DOHH2 (cell line): ENCODE results near the gene NME8.

Experiments used
- H3F3A ChIP-seq: fragments of 200-600 bp; sonication (generic), shearing (Covaris generic); 2 replicates; pipeline ENCODE4 v1.6.0; 2016; ENCODE audit warnings: antibody characterized with exemption, mild to moderate bottlenecking; ENCODE audit not compliant: control insufficient read depth, insufficient read depth
- H3K27ac ChIP-seq: fragments of 200-600 bp; sonication (generic); 2 replicates; pipeline ENCODE4 v1.5.1; 2014; ENCODE audit warnings: low read depth, mild to moderate bottlenecking, low read length, moderate library complexity
- H3K27me3 ChIP-seq: fragments of 200-600 bp; sonication (generic); 2 replicates; pipeline ENCODE4 v1.6.1; 2014; ENCODE audit warnings: mild to moderate bottlenecking, low read length, mixed read lengths; ENCODE audit not compliant: control insufficient read depth
- H3K36me3 ChIP-seq: fragments of 200-600 bp; sonication (generic); 2 replicates; pipeline ENCODE4 v1.6.1; 2014; ENCODE audit warnings: mild to moderate bottlenecking, low read length, moderate library complexity, mixed read lengths; ENCODE audit not compliant: control insufficient read depth
- H3K4me1 ChIP-seq: fragments of 200-600 bp; sonication (generic); 2 replicates; pipeline ENCODE4 v1.6.1; 2014; ENCODE audit warnings: mild to moderate bottlenecking, low read length, mixed read lengths; ENCODE audit not compliant: control insufficient read depth
- H3K4me2 ChIP-seq: fragments of 200-600 bp; sonication (generic); 2 replicates; pipeline ENCODE4 v1.6.0; 2014; ENCODE audit warnings: mild to moderate bottlenecking, low read length, moderate library complexity
- H3K4me3 ChIP-seq: fragments of 200-600 bp; sonication (generic); 2 replicates; pipeline ENCODE4 v1.5.1; 2014; ENCODE audit warnings: mild to moderate bottlenecking, low read length, mixed read lengths
- H3K79me2 ChIP-seq: fragments of 200-600 bp; sonication (generic); 2 replicates; pipeline ENCODE4 v1.6.1; 2014; ENCODE audit warnings: mild to moderate bottlenecking, low read length, mixed read lengths; ENCODE audit not compliant: control insufficient read depth
- H3K9me2 ChIP-seq: fragments of 200-600 bp; sonication (generic); replicated peaks from 2 replicates; pipeline ENCODE4 v1.6.1; 2014; ENCODE audit warnings: mild to moderate bottlenecking, low read length, mixed read lengths; ENCODE audit not compliant: control insufficient read depth
- H3K9me3 ChIP-seq: fragments of 200-600 bp; sonication (generic); 2 replicates; pipeline ENCODE4 v1.6.1; 2014; ENCODE audit warnings: antibody characterized with exemption, low read length, mixed read lengths; ENCODE audit not compliant: control insufficient read depth, insufficient read depth
- H4K20me1 ChIP-seq: fragments of 200-600 bp; sonication (generic); 2 replicates; pipeline ENCODE4 v1.6.0; 2014; ENCODE audit warnings: low read depth, mild to moderate bottlenecking, antibody characterized with exemption, low read length, moderate library complexity; ENCODE audit not compliant: control insufficient read depth, insufficient read depth
- CTCF ChIP-seq: fragments of 200-600 bp; sonication (generic); IDR thresholded peaks from one replicate; pipeline ENCODE4 v1.5.1; 2014; ENCODE audit warnings: antibody characterized with exemption, mild to moderate bottlenecking, low read depth, low read length; ENCODE audit not compliant: poor library complexity, severe bottlenecking
- EZH2phosphoT487 ChIP-seq: fragments of 200-600 bp; sonication (generic); IDR thresholded peaks from 2 replicates; pipeline ENCODE4 v1.6.1; 2017; ENCODE audit warnings: borderline replicate concordance, mild to moderate bottlenecking, antibody characterized with exemption, low read length, moderate library complexity, mixed read lengths

The NME8 gene

GRCh38 chr7:37927773-37928444 lies 79.5 kb downstream of the NME8 start:
- Histone ChIP-seq H3F3A (no peaks in the 10 kb centered on the region), H3K27me3 (no peaks in the 10 kb centered on the region), H3K9me3 (no peaks in the 10 kb centered on the region), H3K9me2 (no peaks in the 10 kb centered on the region), H3K79me2 (no peaks in the 10 kb centered on the region), H3K4me3 (no peak overlapping the region), H3K4me1 (no peaks in the 10 kb centered on the region), H3K27ac (no peak overlapping the region), H4K20me1 (no peaks in the 10 kb centered on the region), H3K4me2 (no peak overlapping the region), H3K36me3 (no peaks in the 10 kb centered on the region)
- TF ChIP-seq EZH2phosphoT487 (no peak), CTCF (no peak)

GRCh38 chr7:37928878-37929277 lies 80.5 kb downstream of the NME8 start:
- Histone ChIP-seq H4K20me1 (no peaks in the 10 kb centered on the region), H3K36me3 (no peaks in the 10 kb centered on the region), H3K4me2 (no peak overlapping the region), H3K27ac (no peak overlapping the region), H3K27me3 (no peaks in the 10 kb centered on the region), H3K9me2 (no peaks in the 10 kb centered on the region), H3K9me3 (no peaks in the 10 kb centered on the region), H3F3A (no peaks in the 10 kb centered on the region), H3K4me3 (no peak overlapping the region), H3K79me2 (no peaks in the 10 kb centered on the region), H3K4me1 (no peaks in the 10 kb centered on the region)
- no peak for TF ChIP-seq EZH2phosphoT487
- TF ChIP-seq CTCF, result no peak

GRCh38 chr7:37930226-37930948 lies 82.0 kb downstream of the NME8 start:
- Histone ChIP-seq H3K4me3 (no peak overlapping the region), H3K9me2 (no peaks in the 10 kb centered on the region), H3K27me3 (no peaks in the 10 kb centered on the region), H3K79me2 (no peaks in the 10 kb centered on the region), H3K36me3 (no peaks in the 10 kb centered on the region), H3K27ac (no peak overlapping the region), H3F3A (no peaks in the 10 kb centered on the region), H3K4me2 (no peak overlapping the region), H4K20me1 (no peaks in the 10 kb centered on the region), H3K4me1 (no peaks in the 10 kb centered on the region), H3K9me3 (no peaks in the 10 kb centered on the region)
- TF ChIP-seq CTCF, result no peak
- TF ChIP-seq EZH2phosphoT487, result no peak
